Heart left ventricle (tissue), 16 donors: ENCODE results near the gene ASTN2. TPM values are rescaled to one million over a fixed set of nuclear protein-coding genes. Genes with fewer than 3 reads are reported as not detected.

Experiments
- ATAC-seq, 4 donors: fragments of 200-7000 bp; cut with Tn5 transposase; one replicate each; pipeline ENCODE4 v1.9.1; 2020 to 2022; ENCODE audit warnings: moderate library complexity in 4 of 4, mild to moderate bottlenecking in 3 of 4, moderate number of reproducible peaks in 1 of 4
- DNase-seq, 5 donors: peaks; one replicate each; pipeline ENCODE4 v3.0.0-alpha.2; 2020
- H3K27ac ChIP-seq, 12 donors: fragments of 200-600 bp; sonication (generic) in 4 of 12; one replicate each; pipeline versions ENCODE4 v1.5.0 to v1.8.0; 2016 to 2022; ENCODE audit warnings: mild to moderate bottlenecking in 2 of 12
- H3K27me3 ChIP-seq, 9 donors: fragments of 200-600 bp; sonication (generic) in 2 of 9; one replicate each; pipeline versions ENCODE4 v1.5.1 to v1.8.0; 2016 to 2022; ENCODE audit warnings: mild to moderate bottlenecking in 3 of 9
- H3K36me3 ChIP-seq, 9 donors: fragments of 200-600 bp; sonication (generic) in 2 of 9; one replicate each; pipeline versions ENCODE4 v1.5.0 to v1.8.0; 2018 to 2022; ENCODE audit warnings: mild to moderate bottlenecking in 2 of 9
- H3K4me1 ChIP-seq, 12 donors: fragments of 200-600 bp; sonication (generic) in 4 of 12; one replicate each; pipeline versions ENCODE4 v1.5.0 to v1.8.0; 2016 to 2022; ENCODE audit warnings: mild to moderate bottlenecking in 3 of 12
- H3K4me3 ChIP-seq, 12 donors: fragments of 200-600 bp; sonication (generic) in 4 of 12; one replicate each; pipeline versions ENCODE4 v1.5.0 to v1.8.0; 2017 to 2022; ENCODE audit warnings: mild to moderate bottlenecking in 9 of 12, moderate library complexity in 4 of 12
- H3K9me3 ChIP-seq, 12 donors: fragments of 200-600 bp; sonication (generic) in 4 of 12; one replicate each; pipeline versions ENCODE4 v1.5.0 to v1.8.0; 2016 to 2022; ENCODE audit warnings: mild to moderate bottlenecking in 1 of 12
- POLR2A ChIP-seq, 2 donors: fragments of 450-650 bp; IDR thresholded peaks; one replicate each; pipeline ENCODE4 v1.6.1; 2017; ENCODE audit warnings: antibody characterized with exemption in 2 of 2, mild to moderate bottlenecking in 2 of 2, moderate library complexity in 2 of 2
- WGBS, 4 donors: extraction: QIAGEN DNeasy Blood & Tissue Kit in 2 of 4; methylation state at CpG; one replicate each; pipeline versions ENCODE4 v1.1.5 to v1.1.7; 2013 to 2018; 5-methylcytosine and 5-hydroxymethylcytosine counted together
- intact Hi-C, 10 donors: fragments of 100-400 bp; cut with DNase I; formaldehyde crosslinking; loops; one replicate each; pipeline versions ENCODE4 v1.11.1 to v1.14.2; 2022
- polyA plus RNA-seq, 2 donors: library from polyadenylated mRNA; stranded (reverse); fragments of 200-250 nt; gene quantifications; one replicate each; pipeline ENCODE4 v1.2.3, GENCODE V29; 2013
- total RNA-seq, 9 donors: library from RNA; depleted of rRNA in 2 of 9; stranded (reverse); fragments of >200 nt in 2 of 9; fragmentation: NEBNext Ultra II Directional in 3 of 9; extraction: Animal tissue kit (Norgen Biotek cat#: 25700) in 3 of 9; gene quantifications; one replicate each; pipeline versions ENCODE4 v1.1.0 to v1.2.4, GENCODE V29; 2016 to 2023
- TF ChIP-seq, protein P1 (sequence below), 12 donors: fragments of 200-600 bp; sonication (generic) in 4 of 12; IDR thresholded peaks; one replicate each; pipeline versions ENCODE4 v1.5.0 to v1.8.0; 2018 to 2022; ENCODE audit warnings: antibody characterized with exemption in 12 of 12, mild to moderate bottlenecking in 5 of 12
- donor health status: ischemic (EF 13 %, LVEDD 7.1; RV severe dilation, severe dysfunction).
- donor health status: healthy with polysubstance abuse.
- donor health status: DM: no; HTN: yes; CAD: no.
- donor health status: DM: no; HTN: no; CAD: no.
- donor health status: ischemic (EF 25% LVEDD 6.9; RV normal size, moderate dysfunction).
- donor health status: ischemic (EF 25% LVEDD 5.7; RV mildly dilated, moderate dysfunction).
- donor health status: healthy.
- donor health status: DM: yes; HTN: yes; CAD: no.
- donor health status: ischemic (EF 35%, LVEDD 5.7; RV mildly dilated, moderate dysfunction).
- donor health status: nonischemic (EF 11% LVEDD 7.7; RV severe dilation, severe dysfunction).
- donor health status: DM: yes; HTN: yes; CAD: no.
- donor health status: PGD.
- donor health status: ischemic (EF 29% LVEDD 5.4; RV normal size, mild dysfunction).
- donor health status: nonischemic (EF 23%, LVEDD 6.1; RV moderate dilation, normal function).

ASTN2 gene
- total and polyA plus RNA-seq, 11 donors = 2.5 to 6.0 (median 3.5) TPM

DNA sequence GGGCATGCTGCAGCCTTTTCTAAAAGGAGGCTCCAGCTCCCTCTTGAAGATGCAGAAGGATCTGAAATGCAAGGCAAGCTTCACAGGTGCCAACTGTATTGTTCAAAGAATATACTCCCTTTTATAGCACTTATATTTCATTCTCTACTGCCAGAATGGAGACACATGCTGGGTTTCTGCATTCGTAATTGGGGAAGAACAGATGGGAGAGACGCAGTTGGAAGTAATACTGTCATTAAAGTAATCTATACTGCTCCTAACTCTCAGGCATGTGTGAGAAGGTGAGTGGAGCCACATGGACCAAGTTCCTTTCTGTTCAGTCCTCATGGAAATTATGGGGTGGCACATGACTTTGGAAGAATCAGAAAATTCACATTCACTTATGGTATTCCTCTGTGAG lies 501.3 kb downstream of the ASTN2 start:
- intact Hi-C loops = no loop called here
- Histone ChIP-seq H3K4me3 (no peak overlapping the region), H3K27me3 (peaks cover 0 to 10% (median 0%) of the 10 kb centered on the region in 9 donors), H3K27ac (no peak overlapping the region), H3K9me3 (no peaks in the 10 kb centered on the region), H3K4me1 (no peaks in the 10 kb centered on the region), H3K36me3 (no peaks in the 10 kb centered on the region)
- TF ChIP-seq, protein P1, sequence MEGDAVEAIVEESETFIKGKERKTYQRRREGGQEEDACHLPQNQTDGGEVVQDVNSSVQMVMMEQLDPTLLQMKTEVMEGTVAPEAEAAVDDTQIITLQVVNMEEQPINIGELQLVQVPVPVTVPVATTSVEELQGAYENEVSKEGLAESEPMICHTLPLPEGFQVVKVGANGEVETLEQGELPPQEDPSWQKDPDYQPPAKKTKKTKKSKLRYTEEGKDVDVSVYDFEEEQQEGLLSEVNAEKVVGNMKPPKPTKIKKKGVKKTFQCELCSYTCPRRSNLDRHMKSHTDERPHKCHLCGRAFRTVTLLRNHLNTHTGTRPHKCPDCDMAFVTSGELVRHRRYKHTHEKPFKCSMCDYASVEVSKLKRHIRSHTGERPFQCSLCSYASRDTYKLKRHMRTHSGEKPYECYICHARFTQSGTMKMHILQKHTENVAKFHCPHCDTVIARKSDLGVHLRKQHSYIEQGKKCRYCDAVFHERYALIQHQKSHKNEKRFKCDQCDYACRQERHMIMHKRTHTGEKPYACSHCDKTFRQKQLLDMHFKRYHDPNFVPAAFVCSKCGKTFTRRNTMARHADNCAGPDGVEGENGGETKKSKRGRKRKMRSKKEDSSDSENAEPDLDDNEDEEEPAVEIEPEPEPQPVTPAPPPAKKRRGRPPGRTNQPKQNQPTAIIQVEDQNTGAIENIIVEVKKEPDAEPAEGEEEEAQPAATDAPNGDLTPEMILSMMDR (IDR thresholded peaks at IDR 0.05) = no peak
- TF ChIP-seq POLR2A (IDR thresholded peaks at IDR 0.05) = no peak
- 76 to 87% (median 85%) methylated on average over 2 of the region's 2 CpGs for WGBS, 4 donors
- no peak for DNase-seq
- no peak for ATAC-seq

DNA sequence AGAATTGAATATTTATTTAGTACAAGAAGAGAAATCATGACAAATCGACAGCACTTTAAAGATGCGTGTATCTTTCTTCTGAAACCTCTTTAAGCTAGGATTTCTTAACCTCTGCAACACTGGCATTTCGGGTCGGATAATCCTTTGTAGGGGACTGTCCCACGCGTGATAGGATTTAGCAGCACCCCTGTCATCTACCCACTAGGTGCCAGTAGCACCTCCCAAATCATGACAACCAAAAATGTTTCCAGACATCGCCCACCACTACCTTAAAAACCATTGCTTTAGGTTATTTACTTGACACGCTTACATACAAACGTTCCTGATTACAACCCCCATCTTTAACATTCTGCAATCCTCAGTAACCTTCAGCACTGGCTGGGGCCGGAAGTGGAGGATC lies 504.7 kb downstream of the ASTN2 start:
- TF ChIP-seq, protein P1 (IDR thresholded peaks at IDR 0.05) = no peak
- no peak for TF ChIP-seq POLR2A (IDR thresholded peaks at IDR 0.05)
- intact Hi-C loops = no loop called here
- H3K36me3 ChIP-seq = no peaks in the 10 kb centered on the region
- H3K27ac ChIP-seq = no peak overlapping the region
- no peaks in the 10 kb centered on the region for H3K4me1 ChIP-seq
- H3K9me3 ChIP-seq = no peaks in the 10 kb centered on the region
- H3K4me3 ChIP-seq = no peak overlapping the region
- 63 to 70% (median 68%) methylated on average over 10 of the region's 10 CpGs for WGBS, 4 donors
- DNase-seq (no peak), ATAC-seq (no peak)
- peaks cover 0 to 14% (median 0%) of the 10 kb centered on the region in 9 donors for H3K27me3 ChIP-seq

GRCh38 chr9:116907989-116908388 lies 506.9 kb downstream of the ASTN2 start:
- Histone ChIP-seq H3K27ac (no peak overlapping the region), H3K27me3 (peaks cover 0 to 14% (median 0%) of the 10 kb centered on the region in 9 donors), H3K9me3 (no peaks in the 10 kb centered on the region), H3K4me3 (no peak overlapping the region), H3K36me3 (no peaks in the 10 kb centered on the region), H3K4me1 (no peaks in the 10 kb centered on the region)
- intact Hi-C loops = no loop called here
- 73 to 81% (median 77%) methylated on average over 3 of the region's 3 CpGs for WGBS, 4 donors
- no peak for DNase-seq
- TF ChIP-seq, protein P1 (IDR thresholded peaks at IDR 0.05) = no peak
- TF ChIP-seq POLR2A (IDR thresholded peaks at IDR 0.05) = no peak
- no peak for ATAC-seq

- Histone ChIP-seq H3K4me1 (no peaks in the 10 kb centered on the region), H3K36me3 (no peaks in the 10 kb centered on the region), H3K27me3 (peaks cover 0 to 14% (median 0%) of the 10 kb centered on the region in 9 donors), H3K27ac (no peak overlapping the region), H3K4me3 (no peak overlapping the region), H3K9me3 (peaks cover 0 to 10% (median 0%) of the 10 kb centered on the region in 12 donors)
- intact Hi-C loops = no loop called here
- DNase-seq (no peak), ATAC-seq (no peak)
- WGBS, 4 donors = 76 to 84% (median 80%) methylated on average over 10 of the region's 10 CpGs
- TF ChIP-seq POLR2A (IDR thresholded peaks at IDR 0.05) = no peak
- TF ChIP-seq, protein P1 (IDR thresholded peaks at IDR 0.05) = no peak
Measured at GRCh38 chr9:116905171-116905588, 509.7 kb downstream of the ASTN2 start.
